ENCODE data around the gene BLNK.

Gene BLNK

GRCh38 chr10:96260014-96260413, 11.4 kb downstream of the BLNK start:
- DNase-seq, result no peak

GRCh38 chr10:96259150-96259549, 12.2 kb downstream of the BLNK start:
- DNase-seq, result no peak

GRCh38 chr10:96257944-96258343, 13.4 kb downstream of the BLNK start:
- no peak for DNase-seq

GRCh38 chr10:96255549-96256333, 15.6 kb downstream of the BLNK start:
- no peak for DNase-seq

- no peak for DNase-seq
Observed at GRCh38 chr10:96254976-96255375, 16.4 kb downstream of the BLNK start.

GRCh38 chr10:96252730-96253129, 18.6 kb downstream of the BLNK start:
- DNase-seq, result no peak

- DNase-seq, result no peak
Observed at GRCh38 chr10:96250349-96250748, 21.0 kb downstream of the BLNK start.

- DNase-seq, result no peak
Observed at GRCh38 chr10:96249264-96249663, 22.1 kb downstream of the BLNK start.

GRCh38 chr10:96244354-96244753, 27.0 kb downstream of the BLNK start:
- DNase-seq, result no peak

- DNase-seq, result no peak
Observed at GRCh38 chr10:96243296-96243695, 28.1 kb downstream of the BLNK start.

GRCh38 chr10:96242822-96243221, 28.5 kb downstream of the BLNK start:
- no peak for DNase-seq

- no peak for DNase-seq
Observed at GRCh38 chr10:96238646-96239623, 32.4 kb downstream of the BLNK start.

- no peak for DNase-seq
Observed at GRCh38 chr10:96236876-96237275, 34.5 kb downstream of the BLNK start.

GRCh38 chr10:96236090-96236478, 35.3 kb downstream of the BLNK start:
- no peak for DNase-seq

- DNase-seq, result no peak
Observed at GRCh38 chr10:96235326-96236089, 35.9 kb downstream of the BLNK start.

- DNase-seq, result no peak
Observed at GRCh38 chr10:96233959-96234358, 37.4 kb downstream of the BLNK start.

GRCh38 chr10:96230527-96230926, 40.8 kb downstream of the BLNK start:
- DNase-seq, result no peak

GRCh38 chr10:96229568-96230030, 41.8 kb downstream of the BLNK start:
- DNase-seq, result peak; percentile 74 to 76

- DNase-seq, result no peak
Observed at GRCh38 chr10:96228408-96228994, 42.9 kb downstream of the BLNK start.

GRCh38 chr10:96227206-96227605, 44.2 kb downstream of the BLNK start:
- no peak for DNase-seq

- DNase-seq, result no peak
Observed at GRCh38 chr10:96225119-96225518, 46.2 kb downstream of the BLNK start.

- no peak for DNase-seq
Observed at GRCh38 chr10:96222908-96223307, 48.5 kb downstream of the BLNK start.

- DNase-seq, result no peak
Observed at GRCh38 chr10:96222441-96222840, 48.9 kb downstream of the BLNK start.

Data from activated CD4-positive, alpha-beta T cell treated with anti-CD3 and anti-CD28 coated beads, Interleukin-2, amount 50 U/mL, for 48 hours (primary cell).